Thyroid gland (tissue), 4 donors: Measurements from ENCODE around the gene MARK4.

Experiments used
- CTCF ChIP-seq, 6 experiments: fragments of 200-600 bp in 3 of 6; fragments of 450-650 bp in 3 of 6; sonication (generic) in 3 of 6; IDR thresholded peaks; one replicate each; pipeline ENCODE4 v1.5.1; 2016 to 2019; ENCODE audit warnings: antibody characterized with exemption in 6 of 6, mild to moderate bottlenecking in 2 of 6, inconsistent platforms in 1 of 6, moderate library complexity in 1 of 6
- POLR2A ChIP-seq, 2 donors: fragments of 450-650 bp; IDR thresholded peaks; one replicate each; pipeline ENCODE4 v1.6.1; 2017; ENCODE audit warnings: antibody characterized with exemption in 2 of 2, mild to moderate bottlenecking in 2 of 2, moderate library complexity in 1 of 2

GRCh38 chr19:45222724-45223123, 28.3 kb upstream of the MARK4 start:
- TF ChIP-seq CTCF (IDR thresholded peaks at IDR 0.05) (no peak), POLR2A (IDR thresholded peaks at IDR 0.05) (no peak)
